GM12878 (cell line): ENCODE results near the gene SMG6.

Experiments used
- BRCA1 ChIP-seq: IDR thresholded peaks from 2 replicates; pipeline ENCODE4 v1.6.1; 2011; ENCODE audit warnings: low read depth, low read length, improper control_type of control experiment
- TF ChIP-seq, protein P1 (sequence below), 3 experiments: IDR thresholded peaks in 2 of 3; conservative IDR thresholded peaks in 1 of 3; 2 replicates each; pipeline ENCODE4 v1.5.1; 2011; ENCODE audit warnings: low read depth in 3 of 3, low read length in 3 of 3, mild to moderate bottlenecking in 3 of 3, control low read depth in 2 of 3, moderate library complexity in 2 of 3, inconsistent platforms in 1 of 3, mixed read lengths in 1 of 3; ENCODE audit not compliant: control insufficient read depth in 2 of 3, insufficient read depth in 1 of 3; ENCODE audit errors: extremely low read depth in 1 of 3
- TF ChIP-seq, protein P2 (sequence below): fragments of 450-650 bp; IDR thresholded peaks from 2 replicates; pipeline ENCODE4 v1.6.1; 2014; ENCODE audit warnings: mild to moderate bottlenecking
- TF ChIP-seq, protein P3 (sequence below): IDR thresholded peaks from 2 replicates; pipeline ENCODE4 v1.6.1; 2012; ENCODE audit warnings: mild to moderate bottlenecking, low read depth, low read length

DNA sequence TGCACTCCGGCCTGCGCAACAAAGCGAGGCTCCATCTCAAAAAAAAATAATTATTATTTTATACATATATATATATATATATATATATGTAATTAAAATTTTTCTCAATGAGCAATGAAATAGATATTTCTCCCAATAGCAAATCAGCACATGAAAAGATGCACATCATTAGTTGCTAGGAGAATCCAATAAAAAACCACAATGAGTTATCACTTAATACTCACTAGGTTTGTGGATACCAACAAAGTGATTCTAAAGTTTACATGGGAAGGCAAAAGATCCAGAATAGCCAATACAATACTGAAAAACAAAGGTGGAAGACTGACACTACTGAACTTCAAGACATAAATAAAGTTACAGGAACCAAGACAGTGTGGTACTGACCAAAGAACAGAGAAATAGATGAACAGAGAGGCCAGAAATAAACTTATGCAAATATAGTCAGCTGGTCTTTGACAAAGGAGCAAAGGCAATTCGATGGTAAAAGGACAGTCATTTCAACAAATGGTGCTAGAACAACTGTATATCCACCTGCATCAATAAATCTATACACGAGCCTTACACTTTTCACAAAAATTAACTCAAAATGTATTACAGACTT, 13.6 kb downstream of the SMG6 start:
- TF ChIP-seq BRCA1, result no peak
- TF ChIP-seq, protein P1, sequence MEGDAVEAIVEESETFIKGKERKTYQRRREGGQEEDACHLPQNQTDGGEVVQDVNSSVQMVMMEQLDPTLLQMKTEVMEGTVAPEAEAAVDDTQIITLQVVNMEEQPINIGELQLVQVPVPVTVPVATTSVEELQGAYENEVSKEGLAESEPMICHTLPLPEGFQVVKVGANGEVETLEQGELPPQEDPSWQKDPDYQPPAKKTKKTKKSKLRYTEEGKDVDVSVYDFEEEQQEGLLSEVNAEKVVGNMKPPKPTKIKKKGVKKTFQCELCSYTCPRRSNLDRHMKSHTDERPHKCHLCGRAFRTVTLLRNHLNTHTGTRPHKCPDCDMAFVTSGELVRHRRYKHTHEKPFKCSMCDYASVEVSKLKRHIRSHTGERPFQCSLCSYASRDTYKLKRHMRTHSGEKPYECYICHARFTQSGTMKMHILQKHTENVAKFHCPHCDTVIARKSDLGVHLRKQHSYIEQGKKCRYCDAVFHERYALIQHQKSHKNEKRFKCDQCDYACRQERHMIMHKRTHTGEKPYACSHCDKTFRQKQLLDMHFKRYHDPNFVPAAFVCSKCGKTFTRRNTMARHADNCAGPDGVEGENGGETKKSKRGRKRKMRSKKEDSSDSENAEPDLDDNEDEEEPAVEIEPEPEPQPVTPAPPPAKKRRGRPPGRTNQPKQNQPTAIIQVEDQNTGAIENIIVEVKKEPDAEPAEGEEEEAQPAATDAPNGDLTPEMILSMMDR (IDR thresholded peaks at IDR 0.05 in 2 of 3, conservative IDR thresholded peaks at IDR 0.05 in 1 of 3; ENCODE audit: control insufficient read depth in 2 of 3, extremely low read depth in 1 of 3, insufficient read depth in 1 of 3, low read depth in 3 of 3, low read length in 3 of 3), result no peak
- TF ChIP-seq, protein P2, sequence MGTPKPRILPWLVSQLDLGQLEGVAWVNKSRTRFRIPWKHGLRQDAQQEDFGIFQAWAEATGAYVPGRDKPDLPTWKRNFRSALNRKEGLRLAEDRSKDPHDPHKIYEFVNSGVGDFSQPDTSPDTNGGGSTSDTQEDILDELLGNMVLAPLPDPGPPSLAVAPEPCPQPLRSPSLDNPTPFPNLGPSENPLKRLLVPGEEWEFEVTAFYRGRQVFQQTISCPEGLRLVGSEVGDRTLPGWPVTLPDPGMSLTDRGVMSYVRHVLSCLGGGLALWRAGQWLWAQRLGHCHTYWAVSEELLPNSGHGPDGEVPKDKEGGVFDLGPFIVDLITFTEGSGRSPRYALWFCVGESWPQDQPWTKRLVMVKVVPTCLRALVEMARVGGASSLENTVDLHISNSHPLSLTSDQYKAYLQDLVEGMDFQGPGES, result no peak
- TF ChIP-seq, protein P3, sequence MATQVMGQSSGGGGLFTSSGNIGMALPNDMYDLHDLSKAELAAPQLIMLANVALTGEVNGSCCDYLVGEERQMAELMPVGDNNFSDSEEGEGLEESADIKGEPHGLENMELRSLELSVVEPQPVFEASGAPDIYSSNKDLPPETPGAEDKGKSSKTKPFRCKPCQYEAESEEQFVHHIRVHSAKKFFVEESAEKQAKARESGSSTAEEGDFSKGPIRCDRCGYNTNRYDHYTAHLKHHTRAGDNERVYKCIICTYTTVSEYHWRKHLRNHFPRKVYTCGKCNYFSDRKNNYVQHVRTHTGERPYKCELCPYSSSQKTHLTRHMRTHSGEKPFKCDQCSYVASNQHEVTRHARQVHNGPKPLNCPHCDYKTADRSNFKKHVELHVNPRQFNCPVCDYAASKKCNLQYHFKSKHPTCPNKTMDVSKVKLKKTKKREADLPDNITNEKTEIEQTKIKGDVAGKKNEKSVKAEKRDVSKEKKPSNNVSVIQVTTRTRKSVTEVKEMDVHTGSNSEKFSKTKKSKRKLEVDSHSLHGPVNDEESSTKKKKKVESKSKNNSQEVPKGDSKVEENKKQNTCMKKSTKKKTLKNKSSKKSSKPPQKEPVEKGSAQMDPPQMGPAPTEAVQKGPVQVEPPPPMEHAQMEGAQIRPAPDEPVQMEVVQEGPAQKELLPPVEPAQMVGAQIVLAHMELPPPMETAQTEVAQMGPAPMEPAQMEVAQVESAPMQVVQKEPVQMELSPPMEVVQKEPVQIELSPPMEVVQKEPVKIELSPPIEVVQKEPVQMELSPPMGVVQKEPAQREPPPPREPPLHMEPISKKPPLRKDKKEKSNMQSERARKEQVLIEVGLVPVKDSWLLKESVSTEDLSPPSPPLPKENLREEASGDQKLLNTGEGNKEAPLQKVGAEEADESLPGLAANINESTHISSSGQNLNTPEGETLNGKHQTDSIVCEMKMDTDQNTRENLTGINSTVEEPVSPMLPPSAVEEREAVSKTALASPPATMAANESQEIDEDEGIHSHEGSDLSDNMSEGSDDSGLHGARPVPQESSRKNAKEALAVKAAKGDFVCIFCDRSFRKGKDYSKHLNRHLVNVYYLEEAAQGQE, result no peak
